ENCODE measurements around the gene CDK1. TPM values are rescaled to one million over a fixed set of nuclear protein-coding genes. Genes with fewer than 3 reads are reported as not detected.

Gene CDK1
- total and polyA plus RNA-seq, 2 of the 8 experiments (the other 6 are each of a cell fraction or from before 2014, with no cell fraction given), result 29.4 to 111 TPM

- TF ChIP-seq CTCF (IDR thresholded peaks at IDR 0.05; ENCODE audit: control extremely low read depth in 1 of 3, insufficient read depth in 1 of 3, low read depth in 1 of 3, low read length in 3 of 3), result peak in 2 of 3 experiments; percentile 31 to 32; a peak in 2 of 4 replicates
- TF ChIP-seq RFX5 (IDR thresholded peaks at IDR 0.05; ENCODE audit: borderline replicate concordance, low read depth, low read length), result no peak
- TF ChIP-seq BACH1 (IDR thresholded peaks at IDR 0.05; ENCODE audit: low read length), result no peak
- no peak for TF ChIP-seq CREB1 (IDR thresholded peaks at IDR 0.05)
- no peak for TF ChIP-seq JUN (IDR thresholded peaks at IDR 0.05; ENCODE audit: low read depth, low read length)
- no peak for TF ChIP-seq BCL11A (IDR thresholded peaks at IDR 0.05; ENCODE audit: low read depth in 2 of 2, low read length in 2 of 2)
- TF ChIP-seq HDAC6 (IDR thresholded peaks at IDR 0.05; ENCODE audit: low read depth, low read length), result no peak
- peak; percentile 73 for TF ChIP-seq TAF7 (optimal IDR thresholded peaks at IDR 0.05; ENCODE audit: borderline replicate concordance, low read depth, low read length)
- no peak for TF ChIP-seq GTF2F1 (IDR thresholded peaks at IDR 0.05; ENCODE audit: borderline replicate concordance, low read depth, low read length)
- no peak for TF ChIP-seq KDM5A (IDR thresholded peaks at IDR 0.05; ENCODE audit: low read length)
- no peak for TF ChIP-seq POU5F1 (IDR thresholded peaks at IDR 0.05; ENCODE audit: low read depth, low read length)
- peak; percentile 38; the same call in 1 of the 2 replicates for TF ChIP-seq YY1 (IDR thresholded peaks at IDR 0.05; ENCODE audit: low read depth, low read length)
- TF ChIP-seq SIX5 (IDR thresholded peaks at IDR 0.05; ENCODE audit: low read depth, low read length), result no peak
- TF ChIP-seq BRCA1 (IDR thresholded peaks at IDR 0.05; ENCODE audit: low read depth, low read length), result no peak
- TF ChIP-seq CBX5 (IDR thresholded peaks at IDR 0.05; ENCODE audit: low read depth, low read length), result no peak
- TF ChIP-seq SIRT6 (IDR thresholded peaks at IDR 0.05; ENCODE audit: low read length), result no peak
- TF ChIP-seq ATF3 (IDR thresholded peaks at IDR 0.05; ENCODE audit: insufficient read depth, low read depth, low read length), result no peak
- TF ChIP-seq CBX8 (IDR thresholded peaks at IDR 0.05; ENCODE audit: borderline replicate concordance, low read depth, low read length), result no peak
- peak; percentile 38 for TF ChIP-seq RNF2 (IDR thresholded peaks at IDR 0.05; ENCODE audit: borderline replicate concordance, low read depth, low read length, missing control alignments, poor library complexity, severe bottlenecking)
- no peak for TF ChIP-seq SAP30 (IDR thresholded peaks at IDR 0.05; ENCODE audit: insufficient read depth, insufficient replicate concordance, low read length)
- TF ChIP-seq NANOG (IDR thresholded peaks at IDR 0.05; ENCODE audit: insufficient read depth, low read depth, low read length, poor library complexity, severe bottlenecking), result no peak
- no peak for TF ChIP-seq SP4 (IDR thresholded peaks at IDR 0.05; ENCODE audit: low read length)
These were observed 45.3 kb upstream of the CDK1 start (continued) for GRCh38 chr10:60732807-60733516.

Measured in H1 (cell line).